GM15510 (cell line): ENCODE results near the gene RAB43.

Source experiments
- POLR2A ChIP-seq: IDR thresholded peaks from 3 replicates; pipeline ENCODE4 v1.6.1; 2011; ENCODE audit warnings: borderline replicate concordance; ENCODE audit not compliant: insufficient read length; ENCODE audit errors: extremely low read depth

RAB43 gene

GRCh38 chr3:129068291-129068886 lies 53.2 kb downstream of the RAB43 start:
- no peak for TF ChIP-seq POLR2A

- no peak for TF ChIP-seq POLR2A
Observed at GRCh38 chr3:129065720-129066073, 55.9 kb downstream of the RAB43 start.

- no peak for TF ChIP-seq POLR2A
Observed at GRCh38 chr3:129065016-129065719, 56.4 kb downstream of the RAB43 start.

DNA sequence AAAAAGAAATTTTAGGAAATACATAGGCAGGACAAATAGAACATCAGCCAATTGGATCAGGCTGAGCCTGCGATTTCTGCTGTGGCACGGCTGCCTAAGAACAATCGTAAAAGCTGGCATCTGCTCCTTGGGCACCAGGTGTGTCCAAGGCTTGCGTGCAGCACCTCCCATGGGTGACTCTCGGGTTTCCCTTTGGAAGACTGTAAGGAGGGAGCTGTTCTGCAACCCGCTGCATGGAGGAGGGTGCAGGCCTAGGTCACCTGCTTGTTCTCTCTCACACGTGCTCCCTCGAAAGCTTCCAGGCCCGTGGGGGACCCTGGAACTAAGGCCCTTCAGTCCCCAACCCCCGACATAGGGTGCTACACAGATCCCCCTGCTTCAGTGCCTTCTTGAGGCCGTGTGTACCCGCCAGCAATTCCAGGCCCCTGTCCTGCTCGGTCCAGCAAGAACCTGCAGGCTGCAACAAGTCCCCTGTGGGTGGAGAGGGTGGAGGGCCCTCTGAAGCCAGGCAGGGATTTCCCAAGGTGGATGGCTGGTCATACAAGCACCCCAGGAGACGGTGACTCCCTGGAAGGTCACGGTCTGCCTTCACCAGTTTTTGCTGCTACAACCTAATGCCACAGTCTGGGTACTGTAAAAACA lies 57.6 kb downstream of the RAB43 start:
- TF ChIP-seq POLR2A = no peak

GRCh38 chr3:129063091-129063640 lies 58.4 kb downstream of the RAB43 start:
- TF ChIP-seq POLR2A = no peak

DNA sequence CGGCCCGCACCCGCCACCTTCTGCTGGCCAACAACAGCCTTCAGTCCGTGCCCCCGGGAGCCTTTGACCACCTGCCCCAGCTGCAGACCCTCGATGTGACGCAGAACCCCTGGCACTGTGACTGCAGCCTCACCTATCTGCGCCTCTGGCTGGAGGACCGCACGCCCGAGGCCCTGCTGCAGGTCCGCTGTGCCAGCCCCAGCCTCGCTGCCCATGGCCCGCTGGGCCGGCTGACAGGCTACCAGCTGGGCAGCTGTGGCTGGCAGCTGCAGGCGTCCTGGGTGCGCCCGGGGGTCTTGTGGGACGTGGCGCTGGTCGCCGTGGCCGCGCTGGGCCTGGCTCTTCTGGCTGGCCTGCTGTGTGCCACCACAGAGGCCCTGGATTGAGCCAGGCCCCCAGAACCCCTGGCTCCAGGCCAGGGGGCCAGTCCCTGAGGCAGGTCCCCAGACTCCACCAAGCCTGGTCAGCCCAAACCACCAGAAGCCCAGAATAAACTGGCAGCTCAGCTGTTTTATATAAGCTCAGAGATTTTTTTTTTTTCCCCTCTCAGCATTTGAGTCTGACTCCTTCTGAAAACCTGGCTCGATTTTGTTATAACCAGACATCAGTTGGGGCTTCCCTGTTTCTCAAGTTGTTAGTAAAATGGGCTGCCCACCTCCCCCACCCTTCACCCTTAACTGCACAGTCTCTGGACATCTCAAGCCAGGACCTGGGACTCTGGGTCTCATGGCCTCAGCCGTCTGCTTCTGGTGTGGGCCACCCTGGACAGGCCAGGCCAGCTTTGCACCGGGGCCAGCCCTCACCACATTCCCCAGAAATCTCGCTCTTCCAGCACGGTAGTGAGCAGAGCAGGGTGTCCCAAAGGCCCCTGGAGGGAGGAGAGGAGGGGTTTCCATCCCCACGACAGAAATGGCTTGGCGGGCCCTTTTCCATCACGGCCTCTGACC lies 59.4 kb downstream of the RAB43 start:
- no peak for TF ChIP-seq POLR2A

DNA sequence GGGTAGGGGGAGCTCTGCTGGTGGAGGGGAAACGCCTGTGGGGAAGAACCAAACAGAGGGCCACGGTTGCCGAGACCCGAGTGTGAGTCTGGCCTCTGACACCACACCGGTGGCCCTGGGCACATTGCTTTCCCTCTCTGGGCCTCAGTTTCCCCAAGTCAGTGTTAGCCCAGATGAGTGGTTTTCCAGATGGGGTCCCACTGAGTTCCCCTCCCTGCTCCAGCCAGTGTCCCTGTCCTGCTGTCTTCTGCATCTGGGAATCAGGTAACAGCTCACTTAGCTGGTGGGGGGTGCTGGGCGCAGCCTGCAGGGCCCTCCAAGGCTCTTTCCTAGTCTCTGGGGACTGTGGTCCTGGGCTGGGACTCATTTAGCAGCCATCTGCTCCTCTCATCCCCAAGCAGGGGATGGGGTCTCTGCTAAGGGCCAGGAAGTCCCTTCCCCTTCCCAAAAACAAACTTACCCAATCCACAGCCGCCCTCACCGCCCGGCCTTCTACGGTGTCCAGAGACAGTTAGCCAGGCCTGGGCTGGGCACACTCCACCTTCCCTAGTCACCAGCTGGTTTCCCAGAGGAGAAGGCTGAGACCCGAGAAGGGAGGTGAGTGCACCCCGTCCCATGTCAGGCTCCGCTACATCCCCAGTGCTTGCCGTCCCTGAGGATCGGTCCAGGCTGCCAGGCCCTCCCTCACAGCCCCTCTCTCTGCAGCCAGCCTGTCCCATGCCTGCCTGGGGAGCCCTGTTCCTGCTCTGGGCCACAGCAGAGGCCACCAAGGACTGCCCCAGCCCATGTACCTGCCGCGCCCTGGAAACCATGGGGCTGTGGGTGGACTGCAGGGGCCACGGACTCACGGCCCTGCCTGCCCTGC lies 60.3 kb downstream of the RAB43 start:
- TF ChIP-seq POLR2A = no peak

- no peak for TF ChIP-seq POLR2A
Observed at GRCh38 chr3:129060276-129061022, 61.2 kb downstream of the RAB43 start, which contains the start of gene GP9. TSS of gene GP9 (plus strand) at chr3:129060779. CDS start at chr3:129061740, 961 bp downstream.

GRCh38 chr3:129059311-129059958 lies 62.2 kb downstream of the RAB43 start:
- TF ChIP-seq POLR2A = no peak

DNA sequence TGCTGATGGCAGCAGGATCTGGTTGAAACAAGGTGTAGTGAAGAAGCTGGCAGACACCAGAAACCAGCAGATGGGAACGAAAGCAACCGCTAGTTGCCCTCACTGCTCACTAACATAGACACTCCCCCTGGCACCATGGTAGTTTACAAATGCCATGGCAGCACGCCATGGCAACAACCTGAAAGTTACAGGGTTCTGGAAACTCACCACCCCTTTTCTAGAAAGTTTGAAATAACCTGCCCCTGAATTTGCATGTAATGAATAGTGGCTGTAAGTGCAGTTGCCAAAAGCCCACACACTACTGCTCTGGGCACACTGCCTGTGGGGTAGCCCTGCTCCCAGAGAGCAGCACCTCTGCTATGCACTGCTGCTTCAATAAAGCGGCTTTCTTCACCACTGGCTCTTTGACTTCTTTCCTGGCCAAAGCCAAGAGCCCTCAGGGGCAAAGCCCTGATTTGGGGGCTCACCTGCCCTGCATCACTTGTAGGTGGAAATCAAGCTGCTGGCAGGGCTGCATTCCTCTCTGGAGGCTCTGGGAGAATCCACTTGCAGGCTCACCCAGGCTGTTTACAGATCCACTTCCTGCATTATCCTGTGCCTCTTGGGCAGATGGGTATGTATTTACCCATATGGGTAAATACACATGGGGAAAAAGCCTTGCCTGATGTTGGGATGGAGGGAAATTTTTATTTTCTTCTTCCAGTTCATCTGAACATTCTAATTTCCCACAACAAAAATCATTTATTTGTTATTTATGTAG lies 63.0 kb downstream of the RAB43 start:
- no peak for TF ChIP-seq POLR2A

GRCh38 chr3:129057249-129057648 lies 64.4 kb downstream of the RAB43 start:
- TF ChIP-seq POLR2A = no peak

DNA sequence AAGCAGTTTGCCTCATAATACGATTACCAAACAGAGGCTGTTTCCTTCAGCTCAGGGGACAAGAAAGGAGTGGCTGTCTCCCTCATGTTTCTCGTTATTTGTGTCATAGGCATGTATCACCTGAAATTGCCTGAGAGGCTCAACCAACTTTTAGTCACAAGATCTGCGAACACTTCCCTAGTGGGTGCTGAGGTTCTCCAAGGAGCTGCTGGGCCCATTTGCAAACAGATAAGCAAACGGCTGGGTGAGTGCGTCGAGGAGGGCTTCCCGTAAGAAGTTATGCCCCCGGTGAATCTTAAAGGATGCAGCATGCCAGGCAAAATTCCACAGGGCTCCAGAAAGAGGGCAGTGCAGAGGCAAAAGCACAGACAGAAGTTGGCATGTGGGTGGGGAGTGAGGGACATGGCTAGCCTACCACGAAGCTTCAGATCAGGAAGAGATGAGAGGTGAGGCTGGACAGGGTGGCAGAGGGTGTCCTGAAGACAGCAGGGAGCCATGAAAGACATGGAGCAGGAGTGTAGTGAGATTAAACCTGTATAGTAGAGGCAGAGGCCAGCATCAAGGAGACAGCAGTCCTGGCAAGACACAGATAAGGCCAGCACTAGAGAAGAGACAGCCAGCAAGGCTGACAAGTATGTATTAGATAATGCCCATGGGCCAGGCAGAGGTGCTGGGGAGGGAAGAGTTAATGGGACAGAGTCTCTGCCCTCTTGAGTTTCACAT lies 65.0 kb downstream of the RAB43 start:
- TF ChIP-seq POLR2A = no peak

DNA sequence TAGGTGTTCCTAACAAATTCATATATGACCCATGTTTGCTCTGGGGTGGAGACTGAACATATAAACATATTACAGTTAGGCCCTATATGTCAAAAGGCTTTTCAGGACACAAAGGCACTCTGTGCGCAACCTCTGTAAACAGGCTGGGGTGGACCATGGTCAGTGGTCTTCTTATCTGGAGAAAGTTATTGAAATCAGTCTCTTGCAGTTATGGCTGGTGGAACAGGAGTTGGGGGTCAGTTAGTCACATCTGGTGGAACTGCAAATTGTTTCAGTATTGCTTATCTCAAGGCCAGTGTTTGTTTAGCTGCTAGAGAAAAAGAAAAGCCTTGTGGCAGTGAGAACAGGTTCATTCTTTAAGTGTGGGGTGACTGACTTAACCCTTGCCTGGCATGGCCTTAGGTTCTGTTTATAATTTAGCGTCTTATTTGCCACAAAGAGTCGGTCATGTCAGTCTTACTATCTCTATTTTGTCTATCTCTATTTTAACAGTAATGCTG lies 66.9 kb downstream of the RAB43 start:
- TF ChIP-seq POLR2A = no peak
